HG03060 (cell line): ENCODE measurements around the gene EEF1AKMT3.

ENCODE experiments used
- ATAC-seq: cut with Tn5 transposase; IDR thresholded peaks from one replicate; pipeline ENCODE4 v1.9.1; 2021; ENCODE audit warnings: low read depth, moderate number of reproducible peaks; ENCODE audit not compliant: unreplicated experiment

The EEF1AKMT3 gene

GRCh38 chr12:57749061-57749460 is 23.4 kb upstream of the EEF1AKMT3 start:
- ATAC-seq, result no peak

GRCh38 chr12:57750561-57751431 is 21.6 kb upstream of the EEF1AKMT3 start:
- no peak for ATAC-seq

DNA sequence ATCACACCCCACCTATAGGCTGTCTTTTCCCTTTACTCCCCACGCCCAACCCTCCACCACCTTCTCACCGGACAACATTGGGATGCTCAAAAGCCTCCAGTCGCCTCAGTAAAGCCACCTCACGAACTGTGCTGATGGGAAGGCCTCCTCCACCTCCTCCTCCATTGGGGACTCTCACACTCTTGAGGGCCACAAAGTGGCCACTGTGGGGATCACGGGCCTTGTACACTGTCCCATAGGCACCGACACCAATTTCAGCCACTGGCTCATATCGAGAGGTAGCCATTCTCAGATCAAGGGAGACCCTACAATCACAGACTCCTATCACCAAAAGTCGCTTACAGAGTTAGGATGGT is 21.0 kb upstream of the EEF1AKMT3 start:
- ATAC-seq, result no peak

DNA sequence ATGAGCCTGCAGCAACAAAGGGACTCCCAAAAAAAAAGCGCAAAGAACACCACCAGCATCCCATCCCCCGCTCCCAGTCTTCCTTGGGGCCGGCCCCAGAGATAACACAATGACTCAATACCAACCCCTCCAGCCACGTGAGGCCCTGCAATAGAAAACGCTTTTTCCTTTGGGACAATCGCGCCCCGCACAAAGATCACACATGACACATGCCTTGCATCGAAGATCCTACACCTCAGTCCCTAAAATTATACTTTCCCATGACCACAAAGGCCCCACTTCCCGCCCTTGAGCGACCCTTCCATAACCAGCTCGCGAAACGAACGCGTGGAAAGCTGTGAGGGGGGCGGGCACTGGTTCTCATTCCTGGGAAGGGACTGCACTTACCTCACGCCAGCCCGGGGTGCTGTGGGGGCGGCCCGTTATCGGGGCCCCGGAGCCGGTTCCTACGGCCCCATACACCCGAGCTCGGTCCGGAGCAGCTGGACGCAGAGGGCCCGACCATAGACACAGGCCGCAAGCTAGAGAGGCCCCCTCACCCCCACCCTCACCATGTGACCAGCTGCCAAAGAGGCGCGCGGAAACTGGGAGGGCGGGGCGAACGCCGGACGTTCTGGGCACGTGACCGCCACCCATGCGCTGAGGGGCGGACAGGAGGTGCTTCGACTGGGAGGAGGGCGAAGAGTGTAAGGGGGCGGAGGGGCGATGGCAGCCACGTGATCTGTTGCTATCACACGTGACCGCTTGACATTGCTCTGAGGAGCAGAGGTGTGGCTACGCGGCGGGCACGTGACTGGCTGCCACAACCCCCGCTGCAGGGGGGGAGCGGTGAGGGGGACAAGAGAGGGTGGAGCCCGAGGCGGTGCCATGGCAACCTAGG is 20.4 kb upstream of the EEF1AKMT3 start, which contains the start of gene CDK4:
Gene CDK4 (minus strand): TSS at position 523 of the 880 bp plus-strand sequence. CDS start 593 bp downstream, outside the sequence.
- peak; percentile 71 for ATAC-seq

DNA sequence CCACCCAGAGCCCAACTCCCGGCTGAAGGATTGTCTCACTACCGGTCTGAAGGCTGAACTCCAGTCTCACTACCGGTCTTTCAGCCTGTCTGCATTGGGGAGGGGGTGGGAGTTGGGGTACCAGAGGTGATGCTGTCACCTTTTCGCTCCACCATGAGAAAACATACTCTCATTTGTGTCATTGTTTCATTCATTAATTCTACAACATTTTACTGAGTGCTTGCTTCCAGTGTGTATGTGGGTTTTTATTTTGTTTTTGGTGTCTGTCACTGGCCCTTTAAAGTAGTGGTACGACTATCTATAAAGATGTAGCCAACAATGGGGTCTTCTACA is 19.8 kb upstream of the EEF1AKMT3 start:
- no peak for ATAC-seq

DNA sequence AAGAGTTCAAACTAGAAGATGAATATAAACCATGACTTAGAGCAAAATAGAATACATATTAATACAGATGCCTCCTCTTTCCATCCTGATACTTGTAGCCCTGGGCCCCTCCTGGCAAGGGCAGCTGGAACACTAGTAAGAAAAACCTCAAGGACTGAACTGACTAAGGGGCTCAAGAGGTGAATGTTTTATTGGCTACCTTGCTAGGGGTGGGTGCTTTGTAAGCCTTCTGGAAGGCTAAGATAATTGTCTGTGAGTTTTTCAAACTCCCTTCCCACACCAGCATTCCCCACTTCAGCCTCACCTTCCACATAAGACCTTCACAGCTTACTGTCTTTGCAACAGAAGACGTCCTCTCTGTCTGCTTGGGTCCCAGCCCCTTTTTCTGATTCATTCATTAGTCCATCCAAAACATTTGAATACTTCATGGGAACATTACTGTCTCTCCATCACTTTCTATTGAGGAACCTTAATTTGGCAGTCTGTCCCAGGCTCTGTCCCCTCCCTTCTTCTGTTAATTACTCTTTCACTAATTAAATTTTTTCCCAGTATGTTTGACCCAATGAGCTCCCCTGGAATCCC is 18.6 kb upstream of the EEF1AKMT3 start:
- no peak for ATAC-seq

DNA sequence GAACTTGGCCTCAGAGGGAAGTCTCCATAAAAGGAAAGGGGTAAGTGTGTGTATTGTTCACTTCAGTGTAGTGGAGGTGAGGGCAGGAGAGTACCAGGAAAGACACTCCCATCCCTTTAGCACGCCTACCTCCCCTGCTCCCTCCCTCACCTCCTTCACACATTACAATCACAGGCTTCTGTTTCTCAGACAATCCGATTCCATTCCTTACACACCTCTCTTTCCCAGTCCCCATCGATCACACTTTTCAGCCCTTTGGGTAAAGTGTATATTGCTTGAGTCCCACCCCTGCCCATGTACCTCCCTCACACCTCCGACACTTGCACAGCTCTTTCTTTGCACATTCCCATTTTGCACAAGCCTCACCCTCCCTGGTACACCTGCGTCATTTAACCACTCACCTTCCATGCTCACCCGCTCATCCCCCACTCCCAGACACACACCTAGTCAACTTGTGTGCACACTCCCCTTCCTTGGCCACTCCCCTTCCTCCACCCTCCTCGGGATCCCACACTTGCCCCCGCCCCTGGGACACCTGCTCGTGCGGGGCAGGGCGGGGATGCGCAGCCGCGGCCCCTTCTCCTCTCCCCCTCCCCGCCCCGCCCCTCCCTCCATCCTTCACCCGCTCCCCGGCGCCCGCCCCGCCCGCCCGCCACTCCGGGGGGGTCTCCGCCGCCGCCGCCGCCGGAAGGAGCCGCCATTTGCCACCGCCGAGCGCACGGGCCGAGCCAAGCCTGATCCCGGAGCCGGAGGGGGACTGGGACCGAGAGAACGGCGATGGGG is 17.8 kb upstream of the EEF1AKMT3 start, which contains the start of gene MARCHF9:
Gene MARCHF9 (plus strand): TSS at position 693 of the 783 bp plus-strand sequence. CDS start 426 bp downstream, outside the sequence.
- no peak for ATAC-seq

GRCh38 chr12:57755194-57755453 is 17.3 kb upstream of the EEF1AKMT3 start:
- ATAC-seq, result no peak

DNA sequence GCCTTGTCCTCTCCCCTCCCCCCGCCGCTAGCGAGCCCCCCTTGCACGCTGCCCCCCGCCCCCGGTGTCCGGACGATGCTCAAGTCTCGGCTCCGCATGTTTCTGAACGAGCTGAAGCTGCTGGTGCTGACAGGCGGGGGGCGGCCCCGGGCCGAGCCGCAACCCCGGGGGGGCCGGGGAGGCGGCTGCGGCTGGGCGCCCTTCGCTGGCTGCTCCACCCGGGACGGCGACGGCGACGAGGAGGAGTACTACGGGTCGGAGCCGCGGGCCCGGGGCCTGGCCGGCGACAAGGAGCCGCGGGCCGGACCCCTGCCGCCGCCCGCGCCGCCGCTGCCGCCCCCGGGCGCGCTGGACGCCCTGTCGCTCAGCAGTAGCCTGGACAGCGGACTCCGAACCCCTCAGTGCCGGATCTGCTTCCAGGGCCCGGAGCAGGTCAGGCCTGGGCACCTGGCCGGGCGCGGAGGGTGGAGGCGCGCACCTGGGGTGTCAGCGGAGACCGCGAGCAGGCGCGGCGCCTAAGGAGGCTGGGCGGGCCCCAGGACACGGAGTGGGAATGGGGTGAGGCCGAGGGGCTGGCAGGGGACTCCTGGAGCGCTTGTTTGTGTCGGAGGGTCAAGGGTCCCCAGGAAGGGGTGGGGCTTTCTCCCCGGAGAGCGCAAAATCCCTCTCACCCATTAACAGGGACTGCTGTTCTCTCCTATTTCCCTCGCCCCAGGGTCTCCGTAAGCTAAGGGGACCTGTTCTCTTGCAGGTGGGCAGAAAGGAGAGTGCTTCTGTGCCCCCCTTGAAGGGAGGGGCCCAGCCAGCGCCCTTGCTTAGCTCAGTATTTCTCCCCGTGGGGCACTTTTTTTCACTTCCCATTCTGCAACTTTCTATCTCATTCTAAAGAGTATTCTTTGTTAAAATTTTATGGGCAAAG is 16.7 kb upstream of the EEF1AKMT3 start:
- ATAC-seq, result no peak

GRCh38 chr12:57756406-57757341 is 15.7 kb upstream of the EEF1AKMT3 start:
- no peak for ATAC-seq

GRCh38 chr12:57757771-57758170 is 14.6 kb upstream of the EEF1AKMT3 start:
- ATAC-seq, result no peak

- ATAC-seq, result no peak
These were observed 13.7 kb upstream of the EEF1AKMT3 start for GRCh38 chr12:57758552-57759359.

DNA sequence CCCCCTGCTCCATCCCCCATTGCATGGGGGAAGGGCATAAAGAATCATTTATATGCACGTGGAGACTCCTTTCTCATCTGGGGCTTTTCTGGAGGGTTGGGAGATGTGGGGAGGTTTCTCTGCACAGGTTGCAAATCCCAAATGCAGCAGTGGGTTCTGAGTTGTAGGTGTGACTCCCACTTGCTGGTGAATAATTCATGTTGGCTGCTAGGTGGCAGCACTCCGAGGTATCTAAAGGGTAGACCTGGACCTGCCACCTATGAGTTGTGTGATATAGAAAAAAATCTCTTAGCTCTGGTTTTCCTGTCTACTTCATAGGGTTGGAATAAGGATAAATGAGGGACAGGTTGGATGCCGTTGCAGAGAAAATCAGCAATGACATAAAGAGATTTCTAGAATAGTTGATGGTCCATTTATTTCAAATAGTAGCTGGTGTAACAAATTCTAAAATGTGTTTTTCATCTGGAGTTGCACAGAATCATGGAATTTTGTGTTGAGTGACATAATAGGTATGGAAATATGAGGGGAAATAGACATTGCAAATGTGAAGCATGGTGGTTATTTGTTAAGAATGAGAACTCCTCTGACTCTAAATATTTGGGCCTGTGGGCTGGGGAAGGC is 12.9 kb upstream of the EEF1AKMT3 start:
- no peak for ATAC-seq

GRCh38 chr12:57760347-57760982 is 11.9 kb upstream of the EEF1AKMT3 start:
- ATAC-seq, result no peak

GRCh38 chr12:57761391-57761998 is 10.9 kb upstream of the EEF1AKMT3 start:
- ATAC-seq, result no peak

GRCh38 chr12:57762463-57762862 is 10.0 kb upstream of the EEF1AKMT3 start:
- no peak for ATAC-seq
